K562 (cell line): ENCODE measurements around the gene SMIM22. TPM values are rescaled to one million over a fixed set of nuclear protein-coding genes. Genes with fewer than 3 reads are reported as not detected.

Experiments
- ARNT ChIP-seq, 2 experiments: fragments of 450-650 bp; IDR thresholded peaks; 2 replicates each; pipeline ENCODE4 v1.6.1; 2016; ENCODE audit warnings: mild to moderate bottlenecking in 1 of 2
- BRD4 ChIP-seq: fragments of 200-600 bp; sonication (generic); IDR thresholded peaks from 2 replicates; pipeline ENCODE4 v1.6.1; 2017; ENCODE audit warnings: inconsistent platforms
- CTBP1 ChIP-seq: fragments of 450-650 bp; IDR thresholded peaks from 2 replicates; pipeline ENCODE4 v1.6.1; 2016; ENCODE audit warnings: borderline replicate concordance
- ETS2 ChIP-seq: IDR thresholded peaks from 2 replicates; pipeline ENCODE4 v1.6.1; 2016; ENCODE audit warnings: borderline replicate concordance, missing genetic modification characterization, mild to moderate bottlenecking, moderate library complexity, missing compliant biosample characterization; ENCODE audit not compliant: poor library complexity, severe bottlenecking
- GATA2 ChIP-seq: sonication (generic); formaldehyde crosslinking; IDR thresholded peaks from 2 replicates; pipeline ENCODE4 v1.4.0; 2020; ENCODE audit warnings: mild to moderate bottlenecking, missing genetic modification reagents
- RBM34 ChIP-seq: fragments of 200-400 bp; formaldehyde crosslinking; IDR thresholded peaks from 2 replicates; pipeline ENCODE4 v1.6.1; 2018; ENCODE audit warnings: low read length, borderline replicate concordance; ENCODE audit not compliant: insufficient read depth
- RFX5 ChIP-seq: IDR thresholded peaks from 2 replicates; pipeline ENCODE4 v1.6.1; 2011; ENCODE audit warnings: low read depth, mild to moderate bottlenecking, improper control_type of control experiment, low read length
- SAP30 ChIP-seq: fragments of 200-600 bp; sonication (generic); IDR thresholded peaks from 2 replicates; pipeline ENCODE4 v1.6.1; 2012; ENCODE audit warnings: borderline replicate concordance, low read depth, mild to moderate bottlenecking, moderate library complexity, low read length, control low read depth, inconsistent platforms; ENCODE audit not compliant: insufficient read depth, poor library complexity, severe bottlenecking
- SP2 ChIP-seq: IDR thresholded peaks from 2 replicates; pipeline ENCODE4 v1.6.1; 2011; ENCODE audit warnings: mild to moderate bottlenecking, low read depth, low read length, moderate library complexity; ENCODE audit not compliant: poor library complexity, severe bottlenecking; ENCODE audit errors: extremely low read depth
- STAT5B ChIP-seq: fragments of 250-450 bp; sonication (Bioruptor Pico); IDR thresholded peaks from 2 replicates; pipeline ENCODE4 v1.8.0; 2021; ENCODE audit warnings: mild to moderate bottlenecking, inconsistent platforms
- TRIM28 ChIP-seq: fragments of 450-650 bp; IDR thresholded peaks from 2 replicates; pipeline ENCODE4 v1.6.1; 2017
- WHSC1 ChIP-seq: IDR thresholded peaks from one replicate; pipeline ENCODE4 v1.6.1; 2012; ENCODE audit warnings: low read length, control low read depth, inconsistent platforms
- ZNF239 ChIP-seq: fragments of 250-450 bp; sonication (Bioruptor Pico); IDR thresholded peaks from 2 replicates; pipeline ENCODE4 v1.4.0; 2020; ENCODE audit warnings: mild to moderate bottlenecking
- ZNF311 ChIP-seq: fragments of 250-450 bp; sonication (Bioruptor Pico); IDR thresholded peaks from 2 replicates; pipeline ENCODE4 v1.4.0; 2020; ENCODE audit warnings: mild to moderate bottlenecking, moderate library complexity
- polyA plus RNA-seq, 8 experiments: library from polyadenylated mRNA; depleted of rRNA in 4 of 8; stranded (reverse) in 5 of 8; unstranded in 3 of 8; fragments of >200 nt; fragmentation: Nextera tagmentation in 2 of 8; fragmentation: Illumina TruSeq in 1 of 8; extraction: Ambion mirVana in 2 of 8; extraction: Trizol in 1 of 8; gene quantifications; 2 replicates each; pipeline versions ENCODE4 v1.2.1 to v1.2.3, GENCODE V29; 2011 to 2014; ENCODE audit warnings: inconsistent platforms in 1 of 8, missing spikeins in 1 of 8
- total RNA-seq, 7 experiments: library from RNA; depleted of rRNA in 6 of 7; stranded (reverse); fragments of >200 nt in 6 of 7; fragmentation: Illumina TruSeq in 2 of 7; extraction: Trizol in 2 of 7; gene quantifications; 2 replicates each; pipeline versions ENCODE4 v1.2.1 to v1.2.3, GENCODE V29; 2011 to 2021; ENCODE audit warnings: low replicate concordance in 1 of 7
- TF ChIP-seq, protein P1 (sequence below): fragments of 250-450 bp; sonication (Bioruptor Pico); IDR thresholded peaks from 2 replicates; pipeline ENCODE4 v1.5.0; 2021; ENCODE audit warnings: mild to moderate bottlenecking, borderline replicate concordance
- TF ChIP-seq, protein P2 (sequence below): fragments of 250-450 bp; sonication (Bioruptor Pico); IDR thresholded peaks from 2 replicates; pipeline ENCODE4 v1.8.0; 2022; ENCODE audit warnings: moderate library complexity, mild to moderate bottlenecking, inconsistent platforms
- TF ChIP-seq, protein P3 (sequence below): sonication (generic); formaldehyde crosslinking; IDR thresholded peaks from 2 replicates; pipeline ENCODE4 v1.8.0; 2022; ENCODE audit warnings: mild to moderate bottlenecking, missing genetic modification reagents
- TF ChIP-seq, protein P4 (sequence below): sonication (generic); formaldehyde crosslinking; IDR thresholded peaks from 2 replicates; pipeline ENCODE4 v1.8.1; 2023; ENCODE audit warnings: mild to moderate bottlenecking, missing genetic modification reagents

Gene SMIM22
- total and polyA plus RNA-seq, 9 of the 15 experiments (the other 6 are each of a cell fraction or from before 2014, with no cell fraction given) = not detected

DNA sequence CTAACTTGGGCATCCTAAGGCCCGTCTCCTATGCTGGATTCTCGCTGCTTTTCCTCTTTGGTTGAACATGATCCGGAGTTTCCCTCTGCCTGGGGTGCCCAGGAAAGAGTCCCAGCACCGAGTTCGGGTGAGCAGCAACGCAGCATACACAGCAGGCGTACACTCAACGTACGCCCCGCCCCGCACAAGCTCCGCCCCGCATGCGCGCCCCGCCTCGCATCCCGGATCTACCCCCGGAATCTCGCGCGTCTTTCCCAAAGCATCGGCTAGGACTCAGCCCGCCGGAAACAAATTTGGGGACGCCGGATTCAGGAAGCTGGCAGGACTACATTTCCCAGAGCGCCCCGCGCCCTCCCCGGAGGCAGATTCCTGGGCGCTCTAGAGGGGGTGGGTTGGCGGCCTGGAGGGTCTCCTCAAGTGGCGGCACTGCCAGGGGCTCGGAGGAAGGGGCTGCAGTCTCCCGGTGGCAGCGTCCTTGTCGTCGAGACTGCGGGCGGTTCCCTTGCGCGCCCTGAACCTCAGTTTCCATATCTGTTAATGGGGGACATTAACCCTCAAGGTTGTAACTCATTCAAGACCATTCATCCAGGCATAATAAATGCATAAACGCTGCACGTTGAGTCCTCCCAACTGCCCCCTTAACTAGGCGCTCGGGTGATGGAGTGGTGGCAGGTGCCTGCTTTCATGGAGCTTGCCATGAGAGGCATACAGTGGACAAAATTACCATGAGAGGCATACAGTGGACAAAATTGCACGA, 26.4 kb upstream of the SMIM22 start (continued):
- TF ChIP-seq, protein P1, sequence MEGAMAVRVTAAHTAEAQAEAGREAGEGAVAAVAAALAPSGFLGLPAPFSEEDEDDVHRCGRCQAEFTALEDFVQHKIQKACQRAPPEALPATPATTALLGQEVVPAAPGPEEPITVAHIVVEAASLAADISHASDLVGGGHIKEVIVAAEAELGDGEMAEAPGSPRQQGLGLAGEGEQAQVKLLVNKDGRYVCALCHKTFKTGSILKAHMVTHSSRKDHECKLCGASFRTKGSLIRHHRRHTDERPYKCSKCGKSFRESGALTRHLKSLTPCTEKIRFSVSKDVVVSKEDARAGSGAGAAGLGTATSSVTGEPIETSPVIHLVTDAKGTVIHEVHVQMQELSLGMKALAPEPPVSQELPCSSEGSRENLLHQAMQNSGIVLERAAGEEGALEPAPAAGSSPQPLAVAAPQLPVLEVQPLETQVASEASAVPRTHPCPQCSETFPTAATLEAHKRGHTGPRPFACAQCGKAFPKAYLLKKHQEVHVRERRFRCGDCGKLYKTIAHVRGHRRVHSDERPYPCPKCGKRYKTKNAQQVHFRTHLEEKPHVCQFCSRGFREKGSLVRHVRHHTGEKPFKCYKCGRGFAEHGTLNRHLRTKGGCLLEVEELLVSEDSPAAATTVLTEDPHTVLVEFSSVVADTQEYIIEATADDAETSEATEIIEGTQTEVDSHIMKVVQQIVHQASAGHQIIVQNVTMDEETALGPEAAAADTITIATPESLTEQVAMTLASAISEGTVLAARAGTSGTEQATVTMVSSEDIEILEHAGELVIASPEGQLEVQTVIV = no peak
- TF ChIP-seq, protein P2, sequence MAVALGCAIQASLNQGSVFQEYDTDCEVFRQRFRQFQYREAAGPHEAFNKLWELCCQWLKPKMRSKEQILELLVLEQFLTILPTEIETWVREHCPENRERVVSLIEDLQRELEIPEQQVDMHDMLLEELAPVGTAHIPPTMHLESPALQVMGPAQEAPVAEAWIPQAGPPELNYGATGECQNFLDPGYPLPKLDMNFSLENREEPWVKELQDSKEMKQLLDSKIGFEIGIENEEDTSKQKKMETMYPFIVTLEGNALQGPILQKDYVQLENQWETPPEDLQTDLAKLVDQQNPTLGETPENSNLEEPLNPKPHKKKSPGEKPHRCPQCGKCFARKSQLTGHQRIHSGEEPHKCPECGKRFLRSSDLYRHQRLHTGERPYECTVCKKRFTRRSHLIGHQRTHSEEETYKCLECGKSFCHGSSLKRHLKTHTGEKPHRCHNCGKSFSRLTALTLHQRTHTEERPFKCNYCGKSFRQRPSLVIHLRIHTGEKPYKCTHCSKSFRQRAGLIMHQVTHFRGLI (CRISPR knock-in tag) = no peak
- TF ChIP-seq WHSC1 = no peak
- no peak for TF ChIP-seq RFX5
- no peak for TF ChIP-seq ZNF239
- no peak for TF ChIP-seq SAP30
- no peak for TF ChIP-seq ETS2 (tag)
- TF ChIP-seq SP2 = no peak
- 0 out of 4 replicates have a peak, but pooled peaks of 1 of the 2 experiments have one; percentile 28 for TF ChIP-seq ARNT (IDR thresholded peaks at IDR 0.05)
- no peak for TF ChIP-seq ZNF311
- TF ChIP-seq, protein P3, sequence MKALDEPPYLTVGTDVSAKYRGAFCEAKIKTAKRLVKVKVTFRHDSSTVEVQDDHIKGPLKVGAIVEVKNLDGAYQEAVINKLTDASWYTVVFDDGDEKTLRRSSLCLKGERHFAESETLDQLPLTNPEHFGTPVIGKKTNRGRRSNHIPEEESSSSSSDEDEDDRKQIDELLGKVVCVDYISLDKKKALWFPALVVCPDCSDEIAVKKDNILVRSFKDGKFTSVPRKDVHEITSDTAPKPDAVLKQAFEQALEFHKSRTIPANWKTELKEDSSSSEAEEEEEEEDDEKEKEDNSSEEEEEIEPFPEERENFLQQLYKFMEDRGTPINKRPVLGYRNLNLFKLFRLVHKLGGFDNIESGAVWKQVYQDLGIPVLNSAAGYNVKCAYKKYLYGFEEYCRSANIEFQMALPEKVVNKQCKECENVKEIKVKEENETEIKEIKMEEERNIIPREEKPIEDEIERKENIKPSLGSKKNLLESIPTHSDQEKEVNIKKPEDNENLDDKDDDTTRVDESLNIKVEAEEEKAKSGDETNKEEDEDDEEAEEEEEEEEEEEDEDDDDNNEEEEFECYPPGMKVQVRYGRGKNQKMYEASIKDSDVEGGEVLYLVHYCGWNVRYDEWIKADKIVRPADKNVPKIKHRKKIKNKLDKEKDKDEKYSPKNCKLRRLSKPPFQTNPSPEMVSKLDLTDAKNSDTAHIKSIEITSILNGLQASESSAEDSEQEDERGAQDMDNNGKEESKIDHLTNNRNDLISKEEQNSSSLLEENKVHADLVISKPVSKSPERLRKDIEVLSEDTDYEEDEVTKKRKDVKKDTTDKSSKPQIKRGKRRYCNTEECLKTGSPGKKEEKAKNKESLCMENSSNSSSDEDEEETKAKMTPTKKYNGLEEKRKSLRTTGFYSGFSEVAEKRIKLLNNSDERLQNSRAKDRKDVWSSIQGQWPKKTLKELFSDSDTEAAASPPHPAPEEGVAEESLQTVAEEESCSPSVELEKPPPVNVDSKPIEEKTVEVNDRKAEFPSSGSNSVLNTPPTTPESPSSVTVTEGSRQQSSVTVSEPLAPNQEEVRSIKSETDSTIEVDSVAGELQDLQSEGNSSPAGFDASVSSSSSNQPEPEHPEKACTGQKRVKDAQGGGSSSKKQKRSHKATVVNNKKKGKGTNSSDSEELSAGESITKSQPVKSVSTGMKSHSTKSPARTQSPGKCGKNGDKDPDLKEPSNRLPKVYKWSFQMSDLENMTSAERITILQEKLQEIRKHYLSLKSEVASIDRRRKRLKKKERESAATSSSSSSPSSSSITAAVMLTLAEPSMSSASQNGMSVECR (CRISPR knock-in tag) = peak; percentile 52; the same call in 1 of the 2 replicates
- TF ChIP-seq BRD4 = no peak
- TF ChIP-seq RBM34 = no peak
- TF ChIP-seq, protein P4, sequence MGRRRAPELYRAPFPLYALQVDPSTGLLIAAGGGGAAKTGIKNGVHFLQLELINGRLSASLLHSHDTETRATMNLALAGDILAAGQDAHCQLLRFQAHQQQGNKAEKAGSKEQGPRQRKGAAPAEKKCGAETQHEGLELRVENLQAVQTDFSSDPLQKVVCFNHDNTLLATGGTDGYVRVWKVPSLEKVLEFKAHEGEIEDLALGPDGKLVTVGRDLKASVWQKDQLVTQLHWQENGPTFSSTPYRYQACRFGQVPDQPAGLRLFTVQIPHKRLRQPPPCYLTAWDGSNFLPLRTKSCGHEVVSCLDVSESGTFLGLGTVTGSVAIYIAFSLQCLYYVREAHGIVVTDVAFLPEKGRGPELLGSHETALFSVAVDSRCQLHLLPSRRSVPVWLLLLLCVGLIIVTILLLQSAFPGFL = no peak
- TF ChIP-seq TRIM28 = no peak
- TF ChIP-seq STAT5B (CRISPR knock-in tag) = no peak
- no peak for TF ChIP-seq GATA2 (CRISPR knock-in tag)
- TF ChIP-seq CTBP1 = no peak
